Parathyroid adenoma (tissue), 2 donors: Measurements from ENCODE around the gene PPP1R8.

Experiments used
- H2AFZ ChIP-seq: fragments of 300-600 bp; sonication (generic); one replicate; pipeline ENCODE4 v1.7.0; 2017; ENCODE audit warnings: antibody characterized with exemption, mild to moderate bottlenecking
- H3K27ac ChIP-seq: fragments of 300-600 bp; sonication (generic); one replicate; pipeline ENCODE4 v1.7.0; 2017
- H3K27me3 ChIP-seq: fragments of 300-600 bp; sonication (generic); one replicate; pipeline ENCODE4 v1.7.0; 2017; ENCODE audit warnings: low read length; ENCODE audit not compliant: control insufficient read depth, insufficient read depth
- H3K36me3 ChIP-seq: fragments of 300-600 bp; sonication (generic); one replicate; pipeline ENCODE4 v1.7.0; 2017; ENCODE audit warnings: low read length; ENCODE audit not compliant: control insufficient read depth, insufficient read depth
- H3K4me1 ChIP-seq: fragments of 300-600 bp; sonication (generic); one replicate; pipeline ENCODE4 v1.7.0; 2017; ENCODE audit warnings: control low read depth
- H3K4me2 ChIP-seq: fragments of 300-600 bp; sonication (generic); one replicate; pipeline ENCODE4 v1.7.0; 2017; ENCODE audit warnings: low read length
- H3K4me3 ChIP-seq: fragments of 300-600 bp; sonication (generic); one replicate; pipeline ENCODE4 v1.7.0; 2017; ENCODE audit warnings: low read depth, low read length
- H3K79me2 ChIP-seq: fragments of 300-600 bp; sonication (generic); one replicate; pipeline ENCODE4 v1.7.0; 2017; ENCODE audit warnings: control low read depth
- H3K9ac ChIP-seq: fragments of 300-600 bp; sonication (generic); one replicate; pipeline ENCODE4 v1.7.0; 2017; ENCODE audit warnings: mild to moderate bottlenecking
- H3K9me3 ChIP-seq: fragments of 300-600 bp; sonication (generic); one replicate; pipeline ENCODE4 v1.7.0; 2017; ENCODE audit warnings: low read length; ENCODE audit not compliant: control insufficient read depth
- CTCF ChIP-seq: fragments of 300-600 bp; sonication (generic); IDR thresholded peaks from one replicate; pipeline ENCODE4 v1.7.0; 2017; ENCODE audit warnings: antibody characterized with exemption, mild to moderate bottlenecking
- donor health status: primary hyperparathyroidism.

PPP1R8 gene

GRCh38 chr1:27831568-27832410 is 1.2 kb downstream of the PPP1R8 start:
- Histone ChIP-seq H2AFZ (no peak overlapping the region), H3K9ac (no peak overlapping the region), H3K79me2 (peaks cover 18% of the 10 kb centered on the region), H3K4me2 (peak overlapping the region; percentile 93), H3K9me3 (no peaks in the 10 kb centered on the region), H3K27ac (no peak overlapping the region), H3K4me1 (no peaks in the 10 kb centered on the region), H3K4me3 (peak overlapping the region; percentile 97), H3K27me3 (no peaks in the 10 kb centered on the region), H3K36me3 (no peaks in the 10 kb centered on the region)
- TF ChIP-seq CTCF = no peak

- Histone ChIP-seq H2AFZ (no peak overlapping the region), H3K9ac (no peak overlapping the region), H3K9me3 (no peaks in the 10 kb centered on the region), H3K27ac (no peak overlapping the region), H3K79me2 (peaks cover 24% of the 10 kb centered on the region), H3K4me3 (no peak overlapping the region), H3K4me2 (no peak overlapping the region), H3K4me1 (no peaks in the 10 kb centered on the region), H3K36me3 (no peaks in the 10 kb centered on the region), H3K27me3 (no peaks in the 10 kb centered on the region)
- no peak for TF ChIP-seq CTCF
These were observed 2.2 kb downstream of the PPP1R8 start for GRCh38 chr1:27832762-27833161.

- Histone ChIP-seq H3K9ac (no peak overlapping the region), H3K4me2 (no peak overlapping the region), H3K27me3 (no peaks in the 10 kb centered on the region), H3K36me3 (no peaks in the 10 kb centered on the region), H3K27ac (no peak overlapping the region), H3K4me1 (no peaks in the 10 kb centered on the region), H3K9me3 (no peaks in the 10 kb centered on the region), H2AFZ (no peak overlapping the region), H3K79me2 (peaks cover 25% of the 10 kb centered on the region), H3K4me3 (no peak overlapping the region)
- TF ChIP-seq CTCF = no peak
These were observed 2.9 kb downstream of the PPP1R8 start for GRCh38 chr1:27833470-27833869.

- H3K4me1 ChIP-seq = no peaks in the 10 kb centered on the region
- H3K79me2 ChIP-seq = peaks cover 25% of the 10 kb centered on the region
- no peak overlapping the region for H3K9ac ChIP-seq
- H3K9me3 ChIP-seq = no peaks in the 10 kb centered on the region
- H3K27me3 ChIP-seq = no peaks in the 10 kb centered on the region
- H3K27ac ChIP-seq = no peak overlapping the region
- H3K36me3 ChIP-seq = no peaks in the 10 kb centered on the region
- H3K4me2 ChIP-seq = no peak overlapping the region
- H2AFZ ChIP-seq = no peak overlapping the region
- no peak overlapping the region for H3K4me3 ChIP-seq
- TF ChIP-seq CTCF = no peak
These were observed 4.5 kb downstream of the PPP1R8 start for GRCh38 chr1:27835046-27835445.

- Histone ChIP-seq H3K9ac (no peak overlapping the region), H3K27me3 (no peaks in the 10 kb centered on the region), H3K27ac (no peak overlapping the region), H3K79me2 (peaks cover 25% of the 10 kb centered on the region), H3K36me3 (no peaks in the 10 kb centered on the region), H3K4me2 (no peak overlapping the region), H2AFZ (no peak overlapping the region), H3K4me3 (no peak overlapping the region), H3K4me1 (no peaks in the 10 kb centered on the region), H3K9me3 (no peaks in the 10 kb centered on the region)
- no peak for TF ChIP-seq CTCF
These were observed 4.9 kb downstream of the PPP1R8 start for GRCh38 chr1:27835501-27835900.
